H1 (cell line): ENCODE results near the gene AFF1. TPM values are rescaled to one million over a fixed set of nuclear protein-coding genes. Genes with fewer than 3 reads are reported as not detected.

Source experiments
- CTCF ChIA-PET: fragments of 300-600 bp; sonication (Branson Sonifier 250); formaldehyde crosslinking; loops from one replicate; lab custom pipeline; 2021; ENCODE audit not compliant: partially characterized antibody; lab: Charles Lee
- POLR2A ChIA-PET: fragments of 300-600 bp; sonication (Branson Sonifier 250); formaldehyde crosslinking; loops from one replicate; lab custom pipeline; 2021; ENCODE audit warnings: inconsistent platforms; ENCODE audit not compliant: partially characterized antibody; lab: Charles Lee
- DNase-seq, 2 experiments: peaks; one replicate each; pipeline versions ENCODE4 v3.0.0 to v3.0.0-alpha.2; 2010 to 2022; ENCODE audit warnings: low spot score in 2 of 2, low read depth in 1 of 2, mixed read lengths in 1 of 2
- FAIRE-seq: peaks from 2 replicates; lab custom pipeline; 2011; peaks lifted over from hg19 to GRCh38; lab: Jason Lieb, UNC
- H2AFZ ChIP-seq: 2 replicates; pipeline ENCODE4 v1.8.1; 2012; ENCODE audit warnings: low read length, inconsistent platforms
- H2AK5ac ChIP-seq: 2 replicates; pipeline ENCODE4 v1.6.1; 2013; ENCODE audit warnings: low read depth, low read length
- H2BK120ac ChIP-seq: replicated peaks from 2 replicates; pipeline ENCODE3; 2013; ENCODE audit warnings: low read depth, low read length, inconsistent platforms
- H2BK12ac ChIP-seq: 2 replicates; pipeline ENCODE4 v1.6.1; 2013; ENCODE audit warnings: low read depth, low read length
- H2BK15ac ChIP-seq: 2 replicates; pipeline ENCODE4 v1.6.1; 2013; ENCODE audit warnings: low read length
- H2BK20ac ChIP-seq: 2 replicates; pipeline ENCODE4 v1.6.1; 2013; ENCODE audit warnings: low read length
- H2BK5ac ChIP-seq: 2 replicates; pipeline ENCODE4 v1.6.1; 2013; ENCODE audit warnings: low read depth, low read length
- H3K14ac ChIP-seq: 2 replicates; pipeline ENCODE4 v1.6.1; 2013; ENCODE audit warnings: inconsistent platforms; ENCODE audit not compliant: insufficient read length
- H3K18ac ChIP-seq: 2 replicates; pipeline ENCODE4 v1.6.1; 2013; ENCODE audit warnings: low read length; ENCODE audit errors: extremely low read depth
- H3K23ac ChIP-seq: 2 replicates; pipeline ENCODE4 v1.6.1; 2013; ENCODE audit warnings: inconsistent platforms; ENCODE audit not compliant: insufficient read length
- H3K23me2 ChIP-seq: 2 replicates; pipeline ENCODE4 v1.6.1; 2013; ENCODE audit warnings: low read depth, low read length
- H3K27ac ChIP-seq: 2 replicates; pipeline ENCODE4 v1.6.1; 2011; ENCODE audit warnings: low read depth, low read length, inconsistent platforms
- H3K27me3 ChIP-seq, 4 experiments: replicated peaks in 1 of 4; 1 replicate in 1 of 4; 2 replicates in 3 of 4; pipeline versions ENCODE4 v1.6.1 to v1.8.1; 2011 to 2013; ENCODE audit warnings: low read length in 3 of 4, mild to moderate bottlenecking in 3 of 4, inconsistent platforms in 2 of 4, mixed read lengths in 2 of 4, moderate library complexity in 1 of 4; ENCODE audit not compliant: control insufficient read depth in 3 of 4, insufficient read depth in 3 of 4; ENCODE audit errors: extremely low read depth in 1 of 4
- H3K36me3 ChIP-seq, 4 experiments: 2 replicates each; pipeline versions ENCODE4 v1.6.1 to v1.8.1; 2011 to 2013; ENCODE audit warnings: mild to moderate bottlenecking in 4 of 4, low read length in 3 of 4, moderate library complexity in 2 of 4, control low read depth in 1 of 4, inconsistent platforms in 1 of 4; ENCODE audit not compliant: insufficient read depth in 4 of 4, control insufficient read depth in 2 of 4
- H3K4ac ChIP-seq: replicated peaks from 2 replicates; pipeline ENCODE3; 2013; ENCODE audit warnings: low read length, low read depth, mixed read lengths, inconsistent platforms; ENCODE audit not compliant: insufficient read length
- H3K4me1 ChIP-seq, 4 experiments: replicated peaks in 1 of 4; 1 replicate in 1 of 4; 2 replicates in 3 of 4; pipeline versions ENCODE4 v1.6.1 to v1.8.1; 2011 to 2013; ENCODE audit warnings: low read length in 3 of 4, inconsistent platforms in 2 of 4, mixed read lengths in 1 of 4; ENCODE audit not compliant: insufficient read depth in 4 of 4, control insufficient read depth in 3 of 4
- H3K4me2 ChIP-seq, 2 experiments: 2 replicates each; pipeline versions ENCODE4 v1.6.1 to v1.8.1; 2011 to 2013; ENCODE audit warnings: low read depth in 2 of 2, low read length in 2 of 2, control low read depth in 1 of 2, inconsistent platforms in 1 of 2, mild to moderate bottlenecking in 1 of 2; ENCODE audit not compliant: insufficient read depth in 1 of 2
- H3K4me3 ChIP-seq, 4 experiments: fragments of 200-600, 300-600 bp in 1 of 4; sonication (generic), shearing (Covaris generic), sonication (Bioruptor Twin) in 1 of 4; 2 replicates each; pipeline versions ENCODE4 v1.5.1 to v1.8.1; 2011 to 2016; ENCODE audit warnings: low read length in 4 of 4, low read depth in 3 of 4, control low read depth in 2 of 4, inconsistent platforms in 2 of 4, mild to moderate bottlenecking in 2 of 4, mixed read lengths in 1 of 4, moderate library complexity in 1 of 4; ENCODE audit not compliant: insufficient read depth in 2 of 4; ENCODE audit errors: extremely low read depth in 1 of 4
- H3K56ac ChIP-seq: replicated peaks from 2 replicates; pipeline ENCODE3; 2013; ENCODE audit warnings: low read depth, mild to moderate bottlenecking, mixed read lengths, low read length, inconsistent platforms; ENCODE audit not compliant: insufficient read length
- H3K79me1 ChIP-seq: 2 replicates; pipeline ENCODE4 v1.6.1; 2013; ENCODE audit warnings: low read depth, low read length, control low read depth
- H3K79me2 ChIP-seq, 2 experiments: 2 replicates each; pipeline versions ENCODE4 v1.6.1 to v1.8.1; 2012 to 2013; ENCODE audit warnings: low read length in 2 of 2, mild to moderate bottlenecking in 2 of 2, inconsistent platforms in 1 of 2; ENCODE audit not compliant: insufficient read depth in 2 of 2, control insufficient read depth in 1 of 2
- H3K9ac ChIP-seq, 4 experiments: replicated peaks in 1 of 4; 1 replicate in 1 of 4; 2 replicates in 3 of 4; pipeline versions ENCODE4 v1.6.1 to v1.8.1; 2011 to 2013; ENCODE audit warnings: low read depth in 3 of 4, low read length in 3 of 4, control low read depth in 2 of 4, mild to moderate bottlenecking in 2 of 4, moderate library complexity in 2 of 4, inconsistent platforms in 1 of 4; ENCODE audit errors: extremely low read depth in 1 of 4
- H3K9me3 ChIP-seq, 2 experiments: 2 replicates each; pipeline versions ENCODE4 v1.6.1 to v1.8.1; 2012 to 2013; ENCODE audit warnings: mild to moderate bottlenecking in 2 of 2, moderate library complexity in 2 of 2, control low read depth in 1 of 2, inconsistent platforms in 1 of 2, low read depth in 1 of 2, low read length in 1 of 2, mixed read lengths in 1 of 2; ENCODE audit not compliant: insufficient read depth in 2 of 2
- H4K20me1 ChIP-seq, 2 experiments: replicated peaks in 1 of 2; 2 replicates each; pipeline versions ENCODE3 to v1.8.1; 2011 to 2013; ENCODE audit warnings: inconsistent platforms in 2 of 2, low read length in 2 of 2, mild to moderate bottlenecking in 1 of 2; ENCODE audit not compliant: insufficient read depth in 2 of 2, control insufficient read depth in 1 of 2
- H4K5ac ChIP-seq: 2 replicates; pipeline ENCODE4 v1.6.1; 2013; ENCODE audit warnings: low read length, low read depth, mixed read lengths, inconsistent platforms; ENCODE audit not compliant: insufficient read length
- H4K8ac ChIP-seq: 2 replicates; pipeline ENCODE4 v1.8.0; 2013; ENCODE audit warnings: mild to moderate bottlenecking, moderate library complexity, low read length, inconsistent platforms; ENCODE audit not compliant: insufficient read depth; ENCODE audit errors: extremely low read depth
- H4K91ac ChIP-seq: replicated peaks from 2 replicates; pipeline ENCODE3; 2013; ENCODE audit warnings: low read length, mixed read lengths, inconsistent platforms; ENCODE audit not compliant: insufficient read length
- CHD2 ChIP-seq: IDR thresholded peaks from 2 replicates; pipeline ENCODE4 v1.6.1; 2012; ENCODE audit warnings: low read length, improper control_type of control experiment
- CREB1 ChIP-seq: IDR thresholded peaks from 2 replicates; pipeline ENCODE4 v1.6.1; 2012; ENCODE audit warnings: inconsistent platforms
- YY1 ChIP-seq: IDR thresholded peaks from 2 replicates; pipeline ENCODE4 v1.6.1; 2011; ENCODE audit warnings: low read depth, mild to moderate bottlenecking, low read length
- WGBS, 2 experiments: shearing (Covaris generic) in 1 of 2; methylation state at CpG; one replicate each; pipeline versions ENCODE4 v1.1.6 to v1.1.7; 2013 to 2015; ENCODE audit warnings: low lambda C conversion rate in 2 of 2, mixed read lengths in 2 of 2, inconsistent platforms in 1 of 2, low coverage in 1 of 2, missing lambda C conversion rate in 1 of 2; ENCODE audit not compliant: insufficient replicate concordance in 2 of 2, insufficient coverage in 1 of 2, insufficient read length in 1 of 2; ENCODE audit errors: extremely low coverage in 1 of 2, missing lambda C conversion rate in 1 of 2; 5-methylcytosine and 5-hydroxymethylcytosine counted together
- polyA plus RNA-seq, 7 experiments: library from polyadenylated mRNA; depleted of rRNA in 3 of 7; stranded (reverse) in 5 of 7; unstranded in 2 of 7; fragments of >200 nt in 5 of 7; fragments of 200-250 nt in 2 of 7; gene quantifications; 1 replicate in 5 of 7; 2 replicates in 1 of 7; 4 replicates in 1 of 7; pipeline versions ENCODE4 v1.2.1 to v1.2.3, GENCODE V29; 2011 to 2013; ENCODE audit warnings: missing spikeins in 2 of 7, mixed read lengths in 2 of 7
- total RNA-seq: library from RNA; stranded (reverse); fragmentation: NEBNext Ultra II Directional; extraction: Animal tissue kit (Norgen Biotek cat#: 25700); gene quantifications from 2 replicates; pipeline ENCODE4 v1.2.1, GENCODE V29; 2021

The AFF1 gene
- total and polyA plus RNA-seq, 2 of the 8 experiments (the other 6 are each of a cell fraction or from before 2014, with no cell fraction given) = 14.8 to 85.5 TPM

GRCh38 chr4:86980230-86980629, 45.4 kb downstream of the AFF1 start:
- CTCF ChIA-PET = no interaction called here
- no peak for TF ChIP-seq CREB1
- no peak for TF ChIP-seq YY1
- no peak for TF ChIP-seq CHD2

More at GRCh38 chr4:86980230-86980629, 45.4 kb downstream of the AFF1 start:
- Histone ChIP-seq H3K36me3 (peaks cover 0 to 3% (median 0%) of the 10 kb centered on the region in 4 experiments; a peak in 1 of 8 replicates), H2AK5ac (no peak overlapping the region), H3K4me2 (no peak overlapping the region), H3K27me3 (no peaks in the 10 kb centered on the region), H3K23ac (no peak overlapping the region), H2BK5ac (no peak overlapping the region), H4K20me1 (peaks cover 0 to 5% of the 10 kb centered on the region in 2 experiments), H3K4me3 (no peak overlapping the region), H4K8ac (no peak overlapping the region), H3K4ac (no peak overlapping the region), H4K5ac (no peak overlapping the region), H3K23me2 (no peaks in the 10 kb centered on the region), H3K79me2 (peaks cover 15 to 64% of the 10 kb centered on the region in 2 experiments), H3K9me3 (no peaks in the 10 kb centered on the region), H3K27ac (no peak overlapping the region), H2BK20ac (no peak overlapping the region), H2BK120ac (no peak overlapping the region), H3K56ac (no peak overlapping the region), H2BK12ac (no peak overlapping the region), H2AFZ (no peak overlapping the region), H3K4me1 (peaks cover 0 to 3% (median 0%) of the 10 kb centered on the region in 4 experiments; a peak in 1 of 7 replicates), H4K91ac (no peak overlapping the region), H3K14ac (no peak overlapping the region), H3K18ac (no peak overlapping the region), H3K9ac (no peak overlapping the region), H3K79me1 (peaks cover 6% of the 10 kb centered on the region; the same call in 1 of the 2 replicates), H2BK15ac (no peak overlapping the region)
- WGBS, 2 experiments = 91% methylated on average over 2 of the region's 2 CpGs; no CpG with 5 or more reads in 1 of the 2 experiments
- no peak for FAIRE-seq
- POLR2A ChIA-PET = interaction anchor here (1.2 to 1.7 kb wide), 3 partner anchors 20 to 40 kb away, joined by 3 to 6 read pairs (median 3); no protein-coding TSS in a partner anchor
- no peak for DNase-seq
